Suprapubic skin (tissue), 4 donors: ENCODE data around the gene AS3MT. TPM values are rescaled to one million over a fixed set of nuclear protein-coding genes. Genes with fewer than 3 reads are reported as not detected.
A peak's percentile ranks its signal among the peaks of the same experiment; 100 is the strongest.
"Not testable (repeated sequence)": the region's sequence is repeated elsewhere in the genome, so short reads cannot be mapped to it uniquely, and the experiment has no call there.

Experiments
- DNase-seq, 2 donors: peaks; one replicate each; pipeline ENCODE4 v3.0.0-alpha.2; 2019; ENCODE audit warnings: low spot score in 2 of 2
- H3K27ac ChIP-seq: fragments of 200-600 bp; sonication (generic); one replicate; pipeline ENCODE4 v1.5.1; 2019
- H3K27me3 ChIP-seq: fragments of 200-600 bp; sonication (generic); one replicate; pipeline ENCODE4 v1.5.1; 2019
- H3K36me3 ChIP-seq: fragments of 200-600 bp; sonication (generic); one replicate; pipeline ENCODE4 v1.5.1; 2019
- H3K4me1 ChIP-seq: fragments of 200-600 bp; sonication (generic); one replicate; pipeline ENCODE4 v1.5.1; 2019
- H3K4me3 ChIP-seq: fragments of 200-600 bp; sonication (generic); one replicate; pipeline ENCODE4 v1.5.1; 2019; ENCODE audit warnings: mild to moderate bottlenecking
- H3K9me3 ChIP-seq: fragments of 200-600 bp; sonication (generic); one replicate; pipeline ENCODE4 v1.5.1; 2019
- CTCF ChIP-seq, 2 donors: fragments of 200-600 bp in 1 of 2; fragments of 450-650 bp in 1 of 2; sonication (generic) in 1 of 2; IDR thresholded peaks; one replicate each; pipeline ENCODE4 v1.5.1; 2016 to 2019; ENCODE audit warnings: antibody characterized with exemption in 2 of 2, mild to moderate bottlenecking in 1 of 2, moderate library complexity in 1 of 2
- EP300 ChIP-seq: sonication (generic); formaldehyde crosslinking; IDR thresholded peaks from one replicate; pipeline ENCODE4 v1.6.1; 2017; ENCODE audit warnings: antibody characterized with exemption
- POLR2A ChIP-seq, 2 donors: fragments of 450-650 bp; IDR thresholded peaks; one replicate each; pipeline ENCODE4 v1.6.1; 2017; ENCODE audit warnings: antibody characterized with exemption in 2 of 2, mild to moderate bottlenecking in 2 of 2, moderate library complexity in 2 of 2
- POLR2AphosphoS5 ChIP-seq, 3 donors: sonication (generic); formaldehyde crosslinking; IDR thresholded peaks; one replicate each; pipeline ENCODE4 v1.6.1; 2017; ENCODE audit warnings: antibody characterized with exemption in 3 of 3
- WGBS: methylation state at CpG from one replicate; pipeline ENCODE4 v1.1.5; 2018; 5-methylcytosine and 5-hydroxymethylcytosine counted together
- total RNA-seq, 4 donors: library from RNA; depleted of rRNA; stranded (reverse); fragments of >200 nt; gene quantifications; one replicate each; pipeline ENCODE4 v1.1.0, GENCODE V29; 2016

AS3MT gene
- total RNA-seq, 4 donors from 2014 or later: 1.4 to 4.7 (median 3.6) TPM

- TF ChIP-seq CTCF (IDR thresholded peaks at IDR 0.05) (peak; percentile 75 to 78), EP300 (no peak)
- Histone ChIP-seq H3K9me3 (no peaks in the 10 kb centered on the region), H3K36me3 (no peaks in the 10 kb centered on the region), H3K27ac (no peak overlapping the region), H3K4me3 (no peak overlapping the region), H3K27me3 (no peaks in the 10 kb centered on the region), H3K4me1 (peaks cover 13% of the 10 kb centered on the region)
- WGBS: 53% methylated on average over 6 of the region's 11 CpGs
- peak; percentile 79 to 85 for DNase-seq
Observed at GRCh38 chr10:102835007-102835482, 34.2 kb upstream of the AS3MT start.

GRCh38 chr10:102837230-102837721 lies 32.0 kb upstream of the AS3MT start, which contains the start of gene CYP17A1:
Gene CYP17A1 (minus strand): TSS chr10:102837413. CDS start chr10:102837361, 52 bp downstream.
- Histone ChIP-seq H3K4me3 (no peak within 1 kb of the TSS), H3K9me3 (no peaks in the 10 kb centered on the region), H3K4me1 (peaks cover 13% of the 10 kb centered on the region), H3K27me3 (no peaks in the 10 kb centered on the region), H3K27ac (no peak within 1 kb of the TSS), H3K36me3 (no peaks in the 10 kb centered on the region)
- TF ChIP-seq EP300: no peak
- no peak for TF ChIP-seq POLR2AphosphoS5 (IDR thresholded peaks at IDR 0.05)
- TF ChIP-seq POLR2A (IDR thresholded peaks at IDR 0.05): no peak
- no peak for TF ChIP-seq CTCF (IDR thresholded peaks at IDR 0.05)
- no peak for DNase-seq
- 71% methylated on average over 5 of the region's 5 CpGs for WGBS

GRCh38 chr10:102838276-102838927 lies 30.9 kb upstream of the AS3MT start:
- H3K4me3 ChIP-seq, DNase-seq, H3K27me3 ChIP-seq, H3K27ac ChIP-seq, H3K36me3 ChIP-seq, H3K9me3 ChIP-seq: not testable (repeated sequence)
- H3K4me1 ChIP-seq: peaks cover 13% of the 10 kb centered on the region
- WGBS: 67% methylated on average over 9 of the region's 9 CpGs

GRCh38 chr10:102841827-102842345 lies 27.4 kb upstream of the AS3MT start:
- Histone ChIP-seq H3K27ac (no peak overlapping the region), H3K27me3 (no peaks in the 10 kb centered on the region), H3K4me3 (no peak overlapping the region), H3K4me1 (no peaks in the 10 kb centered on the region), H3K36me3 (no peaks in the 10 kb centered on the region), H3K9me3 (no peaks in the 10 kb centered on the region)
- no peak for TF ChIP-seq POLR2A (IDR thresholded peaks at IDR 0.05)
- 88% methylated on average over 11 of the region's 11 CpGs for WGBS
- no peak for DNase-seq

GRCh38 chr10:102843139-102843538 lies 26.1 kb upstream of the AS3MT start:
- H3K9me3 ChIP-seq, H3K4me1 ChIP-seq, DNase-seq, H3K36me3 ChIP-seq, H3K4me3 ChIP-seq, H3K27ac ChIP-seq, H3K27me3 ChIP-seq: not testable (repeated sequence)
- 71% methylated on average over 8 of the region's 8 CpGs for WGBS

- 87% methylated on average over 6 of the region's 6 CpGs for WGBS
Observed at GRCh38 chr10:102844190-102844776, 25.0 kb upstream of the AS3MT start.

GRCh38 chr10:102845352-102845902 lies 23.8 kb upstream of the AS3MT start:
- 74% methylated on average over 2 of the region's 9 CpGs for WGBS
- Histone ChIP-seq H3K36me3 (no peaks in the 10 kb centered on the region), H3K27ac (no peak overlapping the region), H3K4me3 (no peak overlapping the region), H3K4me1 (no peaks in the 10 kb centered on the region), H3K27me3 (no peaks in the 10 kb centered on the region), H3K9me3 (no peaks in the 10 kb centered on the region)
- DNase-seq: peak in 1 of 2 donors; percentile 37
- no peak for TF ChIP-seq POLR2A (IDR thresholded peaks at IDR 0.05)
- no peak for TF ChIP-seq CTCF (IDR thresholded peaks at IDR 0.05)
- no peak for TF ChIP-seq POLR2AphosphoS5 (IDR thresholded peaks at IDR 0.05)
- TF ChIP-seq EP300: no peak

More at GRCh38 chr10:102844190-102844776, 25.0 kb upstream of the AS3MT start:
- H3K36me3 ChIP-seq, H3K9me3 ChIP-seq, H3K4me1 ChIP-seq, H3K4me3 ChIP-seq, H3K27me3 ChIP-seq, H3K27ac ChIP-seq, DNase-seq: not testable (repeated sequence)
